HG03139 (cell line): ENCODE data around the gene CHDH.

Experiments used
- ATAC-seq: cut with Tn5 transposase; IDR thresholded peaks from one replicate; pipeline ENCODE4 v1.9.1; 2021; ENCODE audit not compliant: unreplicated experiment

Gene CHDH

DNA sequence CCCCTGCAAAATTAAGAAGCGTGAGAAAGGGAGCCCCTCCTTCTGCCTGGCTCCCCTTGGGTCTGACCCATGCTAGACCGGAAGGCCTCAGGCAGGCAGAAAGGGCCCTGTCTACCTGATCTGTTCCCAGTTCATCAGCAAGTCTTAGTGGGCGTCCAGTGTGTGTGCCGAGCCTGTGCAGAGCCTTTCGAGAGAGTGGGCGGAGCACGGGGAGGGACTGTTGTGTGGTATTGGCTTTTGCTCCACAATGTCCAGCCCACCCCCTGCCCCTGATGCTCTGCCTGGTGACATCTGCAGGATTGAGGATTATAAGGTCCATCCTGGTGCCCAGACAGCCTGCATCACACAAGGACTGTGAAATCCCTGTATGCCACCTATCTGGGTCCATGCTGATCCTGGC lies 82.9 kb downstream of the CHDH start:
- no peak for ATAC-seq
